ENCODE data around the gene EEF2K.

Gene EEF2K

DNA sequence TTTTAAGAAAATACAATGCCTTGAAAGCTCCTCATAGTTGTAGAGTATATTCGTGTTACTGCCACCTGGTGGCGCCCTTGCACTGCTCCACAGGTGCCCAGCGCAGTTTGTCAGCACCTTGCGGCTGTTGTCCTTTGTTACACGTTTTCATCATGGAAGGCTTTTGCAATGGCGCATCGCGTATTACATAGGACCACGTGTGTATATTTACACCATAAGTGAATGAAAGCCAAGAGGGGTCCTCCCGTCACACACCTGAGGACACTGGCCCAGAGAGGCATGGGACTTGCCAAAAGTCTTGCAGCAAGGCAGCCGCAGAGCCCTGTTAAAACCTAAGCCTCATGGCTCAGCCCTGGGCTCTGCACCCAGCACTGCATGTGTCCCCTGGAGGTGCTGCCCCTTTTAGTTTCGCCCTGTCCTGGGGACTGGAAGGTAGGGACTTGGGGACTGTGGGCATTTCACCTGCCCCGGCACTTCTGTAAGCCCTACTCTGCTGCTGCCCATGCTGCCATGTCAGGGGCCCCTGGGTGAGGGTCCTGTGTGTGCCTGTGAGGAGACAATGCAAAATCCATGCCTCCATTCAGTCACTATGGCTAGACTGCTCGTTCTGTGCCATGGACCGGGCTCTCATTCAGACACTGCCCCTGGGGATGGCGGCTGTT is 115.4 kb downstream of the EEF2K start:
- peak; percentile 74 for DNase-seq

DNA sequence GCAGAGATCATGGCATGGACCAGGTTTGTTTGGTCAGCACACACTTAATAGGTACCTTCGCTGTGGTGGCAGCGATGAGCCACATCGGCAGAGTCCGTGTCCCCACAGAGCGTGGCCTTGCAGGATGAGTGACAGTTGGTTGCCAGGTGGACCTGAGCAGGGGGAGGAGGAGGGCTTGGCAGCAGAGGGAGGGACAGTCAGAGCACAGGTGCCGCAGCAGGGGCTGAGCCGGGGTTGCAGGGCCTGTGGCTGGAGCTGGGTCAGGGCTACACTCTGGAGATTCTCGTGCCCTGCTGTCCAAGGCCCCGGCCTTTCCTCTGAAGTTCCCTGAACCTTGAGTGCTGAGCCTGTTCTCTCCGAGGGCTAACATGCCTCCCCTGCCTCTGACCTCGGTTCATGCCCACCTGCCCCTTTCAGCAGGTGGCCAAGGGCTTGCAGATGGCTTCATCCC is 116.0 kb downstream of the EEF2K start:
- no peak for DNase-seq

DNA sequence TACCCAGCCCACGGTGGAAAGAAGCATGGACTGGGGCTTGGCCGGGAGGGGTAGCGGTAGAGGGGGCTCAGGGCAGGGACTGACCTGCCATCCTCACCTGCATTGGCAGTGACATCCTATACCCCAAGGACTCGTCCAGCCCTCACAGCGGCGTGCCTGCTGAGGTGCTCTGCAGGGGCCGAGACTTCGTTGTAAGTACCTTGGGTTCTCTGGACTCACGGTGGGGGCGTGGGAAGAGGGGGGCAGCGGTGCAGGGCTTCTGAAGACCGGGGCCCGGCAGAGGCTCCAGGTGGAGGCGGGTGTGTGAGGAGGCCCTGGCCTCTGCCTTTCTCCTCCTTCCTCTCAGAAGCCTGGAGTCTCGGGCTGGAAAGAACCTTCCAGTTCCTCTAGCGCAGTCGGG is 116.7 kb downstream of the EEF2K start:
- no peak for DNase-seq

DNA sequence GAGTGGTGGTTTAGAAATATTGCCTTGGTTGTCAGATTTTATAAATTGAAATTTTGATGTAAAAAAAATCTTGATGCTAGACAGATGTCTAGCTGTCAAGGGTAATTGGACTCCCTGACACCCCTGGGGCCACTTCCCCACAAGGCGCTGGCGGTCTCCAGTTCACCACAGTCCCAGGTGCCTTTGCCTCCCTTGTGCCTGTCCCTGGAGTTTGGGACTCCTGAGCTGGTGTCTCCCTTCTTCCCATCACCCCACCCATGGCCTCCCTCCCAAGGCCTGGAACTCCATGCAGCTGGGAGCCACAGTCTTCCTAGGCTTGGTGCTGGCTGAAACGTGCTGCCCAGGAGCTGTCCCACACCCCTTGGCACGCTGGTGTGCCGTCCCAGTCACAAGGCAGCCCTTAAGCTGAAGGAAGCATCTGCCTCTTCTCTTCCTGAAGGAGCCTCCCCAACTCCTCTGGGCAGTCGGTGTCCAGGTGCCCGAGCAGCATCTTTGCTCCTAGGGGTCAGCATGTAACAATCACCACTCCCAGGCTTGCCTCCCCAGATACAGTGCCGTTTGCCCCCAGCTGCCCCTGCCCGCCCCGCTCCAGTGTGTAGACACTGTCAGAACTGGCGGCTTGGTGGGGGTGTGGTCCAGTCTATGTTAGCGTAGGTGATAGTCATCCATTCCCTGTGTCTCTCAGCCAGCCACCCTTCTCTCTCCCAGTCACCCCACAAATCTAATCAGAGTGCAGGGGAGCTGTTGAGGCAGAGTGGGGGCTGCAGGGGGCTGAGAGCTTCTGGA is 117.3 kb downstream of the EEF2K start:
- no peak for DNase-seq

DNA sequence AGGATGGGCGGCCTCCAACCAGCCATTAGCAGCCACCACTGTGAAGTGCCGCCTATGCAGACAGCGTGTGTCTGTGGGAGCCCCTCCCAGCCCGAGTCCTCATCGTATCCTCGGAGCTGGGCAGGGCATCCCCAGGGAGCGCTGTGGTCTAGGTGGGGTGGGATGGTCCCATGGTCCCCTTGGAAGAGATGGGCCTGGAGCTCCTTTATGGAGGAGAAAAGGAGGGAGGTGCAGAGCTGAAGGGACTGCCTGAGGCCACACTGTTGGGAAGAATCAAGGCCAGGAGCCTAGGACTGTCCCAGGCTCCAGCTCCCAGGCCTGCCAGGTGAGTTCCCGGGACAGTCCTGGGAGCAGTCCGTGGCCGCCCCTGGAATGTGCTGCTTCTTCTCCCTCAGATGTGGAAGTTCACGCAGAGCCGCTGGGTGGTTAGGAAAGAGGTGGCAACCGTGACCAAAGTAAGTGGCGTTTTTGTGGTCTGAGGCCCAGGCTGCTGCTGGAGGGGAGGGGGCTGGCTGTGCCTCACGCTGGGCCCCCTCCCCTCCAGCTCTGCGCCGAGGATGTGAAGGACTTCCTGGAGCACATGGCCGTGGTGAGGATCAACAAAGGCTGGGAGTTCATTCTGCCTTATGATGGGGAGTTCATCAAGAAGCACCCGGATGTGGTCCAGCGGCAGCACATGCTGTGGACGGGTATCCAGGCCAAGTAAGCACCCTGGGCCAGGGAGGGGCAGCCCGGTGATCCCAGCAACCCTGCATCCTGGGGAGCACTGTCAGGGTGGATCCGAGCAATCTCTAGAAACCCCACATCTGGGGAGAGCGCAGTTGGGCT is 118.1 kb downstream of the EEF2K start:
- DNase-seq = no peak

- no peak for DNase-seq
Observed at GRCh38 chr16:22324787-22325597, 118.9 kb downstream of the EEF2K start.

- DNase-seq = no peak
Observed at GRCh38 chr16:22325598-22326368, 119.7 kb downstream of the EEF2K start.

DNA sequence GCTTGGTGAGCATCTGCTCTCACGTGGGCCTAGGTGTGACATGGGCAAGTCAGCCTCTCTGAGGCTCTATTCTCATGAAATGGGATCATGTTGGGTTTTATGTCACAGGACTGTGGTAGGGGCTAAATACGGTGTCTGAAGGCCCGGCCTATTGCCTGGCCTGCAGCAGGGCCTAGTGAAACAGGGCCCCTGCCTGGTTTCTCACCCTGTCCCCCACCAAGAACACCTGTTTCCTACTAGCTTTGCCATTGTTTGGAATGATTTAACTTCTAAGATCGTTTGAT is 120.2 kb downstream of the EEF2K start:
- no peak for DNase-seq

DNA sequence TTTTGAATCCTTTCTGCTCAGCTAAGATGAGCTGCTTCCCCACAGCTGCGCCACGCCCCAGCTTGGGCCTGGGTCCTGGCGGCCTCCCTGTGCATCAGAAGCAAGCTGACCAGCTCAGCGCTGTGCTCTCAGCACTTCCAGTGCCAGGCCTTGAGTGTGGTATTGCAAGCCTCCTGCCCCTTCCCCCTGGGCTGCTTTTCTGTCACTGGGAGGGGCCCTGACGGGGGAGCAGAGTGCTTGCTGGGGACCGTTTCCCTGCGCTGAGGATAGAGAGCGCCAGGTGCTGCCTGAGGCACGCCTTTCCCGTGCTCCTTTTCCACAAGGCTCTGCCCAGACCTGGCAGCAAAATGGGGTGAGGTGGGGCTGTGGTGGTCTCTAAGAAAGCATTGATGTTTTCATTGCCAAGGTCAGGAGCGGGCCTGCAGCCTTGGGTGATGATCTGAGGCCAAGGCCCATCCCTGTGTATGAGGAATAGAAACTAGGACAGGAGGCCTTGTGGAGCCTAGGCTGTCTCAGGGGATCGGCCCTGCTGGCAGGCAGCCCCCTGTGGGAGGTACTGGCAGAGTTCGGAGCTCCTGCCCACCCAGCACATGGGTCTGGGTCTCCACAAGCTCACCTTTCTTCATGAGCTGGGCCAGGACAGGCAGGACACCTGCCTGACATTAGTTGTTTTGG is 120.8 kb downstream of the EEF2K start:
- DNase-seq = no peak

- no peak for DNase-seq
Observed at GRCh38 chr16:22327446-22327775, 121.3 kb downstream of the EEF2K start.

GRCh38 chr16:22328081-22328725 is 122.1 kb downstream of the EEF2K start:
- DNase-seq = no peak

- no peak for DNase-seq
Observed at GRCh38 chr16:22329199-22329695, 123.2 kb downstream of the EEF2K start.

DNA sequence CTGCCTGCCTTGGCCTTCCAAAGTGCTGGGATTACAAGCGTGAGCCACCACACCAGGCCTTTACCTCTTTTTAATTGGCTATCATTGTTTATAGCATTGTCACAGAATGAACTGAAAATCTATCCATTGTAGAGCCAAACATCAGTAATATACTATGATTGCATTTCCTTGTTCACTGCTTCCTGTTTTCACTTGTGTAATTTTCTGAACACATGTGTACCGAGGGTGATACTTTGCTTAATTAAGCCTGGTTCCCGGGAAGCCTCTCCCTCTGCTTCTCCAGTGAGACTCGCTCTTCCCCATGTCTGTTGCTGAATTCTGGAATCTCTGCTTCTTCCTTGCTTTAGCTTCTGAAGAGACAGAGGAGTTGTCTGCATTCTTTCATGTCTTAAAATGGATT is 124.2 kb downstream of the EEF2K start:
- DNase-seq = no peak

DNA sequence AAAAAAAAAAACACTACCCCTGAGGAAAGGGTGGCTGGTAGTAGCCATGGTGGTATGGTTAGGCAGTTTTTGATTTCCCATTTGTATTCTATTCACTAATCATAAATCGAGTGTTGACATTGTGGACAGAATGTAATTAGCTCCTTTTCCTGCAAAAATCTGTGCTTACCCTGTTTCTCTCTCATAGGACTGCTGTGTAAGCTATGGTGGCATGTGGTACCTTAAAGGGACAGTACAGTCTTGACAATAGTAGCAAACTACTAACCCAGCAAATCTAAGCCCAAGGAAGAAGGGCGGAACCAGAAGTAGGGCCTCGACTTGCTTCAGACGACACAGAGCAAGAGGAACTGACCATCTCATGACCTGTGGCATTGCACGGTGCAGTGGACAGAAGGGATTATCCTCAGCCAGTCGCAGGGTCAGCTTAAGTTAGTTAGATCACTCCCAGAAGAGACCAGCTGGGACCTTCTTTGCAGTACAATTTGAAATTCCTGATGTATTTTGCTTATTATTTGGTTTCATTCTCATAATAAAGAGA is 127.4 kb downstream of the EEF2K start:
- no peak for DNase-seq

DNA sequence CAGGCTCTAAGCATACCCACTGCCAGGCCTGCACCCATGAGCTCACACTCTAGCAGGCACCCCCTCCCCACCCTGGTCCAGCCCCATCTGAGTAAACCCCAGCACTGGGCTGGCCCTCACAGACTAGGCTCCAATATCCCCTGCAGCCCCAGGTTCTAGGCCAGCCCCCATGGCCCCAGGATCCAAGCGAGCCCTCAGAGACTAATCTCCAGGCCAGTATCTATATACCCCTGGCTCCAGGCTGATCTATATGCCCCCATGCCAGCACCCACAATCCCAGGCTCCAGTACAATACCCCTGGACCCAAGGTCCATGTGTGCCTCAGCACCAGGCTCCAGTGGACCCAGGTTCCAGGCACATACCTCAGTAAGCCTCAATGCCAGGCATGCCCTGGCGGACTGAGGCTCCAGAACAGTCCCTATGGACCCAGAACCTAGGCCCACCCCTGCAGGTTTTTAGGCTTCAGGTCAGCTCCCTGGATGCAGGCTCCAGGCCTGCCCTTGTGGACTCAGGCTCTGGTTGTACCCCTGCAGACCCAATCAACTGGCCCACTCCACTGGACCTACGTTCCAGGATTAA is 129.7 kb downstream of the EEF2K start:
- DNase-seq = no peak

- no peak for DNase-seq
Observed at GRCh38 chr16:22336581-22336980, 130.5 kb downstream of the EEF2K start.

DNA sequence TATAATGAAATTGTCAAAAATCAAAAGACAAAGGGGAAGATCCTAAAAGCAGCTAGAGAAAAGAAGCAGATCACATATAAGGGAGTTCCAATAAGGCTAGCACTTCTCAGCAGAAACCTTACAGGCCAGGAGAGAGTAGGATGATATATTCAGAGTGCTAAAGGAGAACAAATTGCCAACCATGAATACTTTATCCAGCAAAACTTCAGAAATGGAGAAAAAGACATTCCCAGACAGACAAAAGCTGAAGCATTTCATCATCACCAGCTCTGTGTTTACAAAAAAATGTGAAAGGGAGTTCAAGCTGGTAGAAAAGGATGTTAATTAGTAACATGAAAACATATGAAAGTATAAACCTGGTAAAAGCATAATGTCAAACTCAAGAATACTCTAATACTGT is 131.0 kb downstream of the EEF2K start:
- no peak for DNase-seq

GRCh38 chr16:22337849-22338635 is 132.0 kb downstream of the EEF2K start:
- no peak for DNase-seq

Data from CD4-positive, alpha-beta T cell treated with Interleukin-4 for 4 hours (primary cell).